Endothelial cell of umbilical vein (primary cell): ENCODE data around the gene MYMK.

ENCODE experiments used
- CTCF ChIP-seq, 2 donors: IDR thresholded peaks; 1 replicate in 1 of 2; 2 replicates in 1 of 2; pipeline ENCODE4 v1.5.1; 2011; ENCODE audit warnings: low read length in 2 of 2, mild to moderate bottlenecking in 2 of 2, moderate library complexity in 2 of 2, control low read depth in 1 of 2, inconsistent platforms in 1 of 2, low read depth in 1 of 2; ENCODE audit not compliant: insufficient read depth in 1 of 2; ENCODE audit errors: extremely low read depth in 1 of 2
- EZH2 ChIP-seq: IDR thresholded peaks from 2 replicates; pipeline ENCODE4 v1.6.1; 2012; ENCODE audit warnings: borderline replicate concordance, low read depth, mild to moderate bottlenecking, moderate library complexity, low read length, inconsistent platforms; ENCODE audit not compliant: severe bottlenecking
- JUN ChIP-seq: IDR thresholded peaks from 2 replicates; pipeline ENCODE4 v1.6.1; 2011; ENCODE audit warnings: borderline replicate concordance, low read depth; ENCODE audit not compliant: insufficient read length, insufficient read depth
- MAX ChIP-seq: IDR thresholded peaks from 2 replicates; pipeline ENCODE4 v1.6.1; 2011; ENCODE audit not compliant: insufficient read depth, insufficient read length
- POLR2A ChIP-seq: IDR thresholded peaks from 2 replicates; pipeline ENCODE4 v1.6.1; 2012; ENCODE audit warnings: low read depth, mild to moderate bottlenecking, control low read depth, low read length
- POLR2AphosphoS5 ChIP-seq: IDR thresholded peaks from 2 replicates; pipeline ENCODE4 v1.6.1; 2012; ENCODE audit warnings: low read depth, mild to moderate bottlenecking, control low read depth, low read length, moderate library complexity; ENCODE audit not compliant: insufficient read depth

- TF ChIP-seq MAX (no peak), CTCF (IDR thresholded peaks at IDR 0.05; ENCODE audit: extremely low read depth in 1 of 2, insufficient read depth in 1 of 2, low read depth in 1 of 2, low read length in 2 of 2) (no peak), POLR2A (no peak), JUN (no peak), POLR2AphosphoS5 (no peak), EZH2 (no peak)
These were observed 18.1 kb downstream of the MYMK start for GRCh38 chr9:133506653-133507038.
